Measurements from ENCODE around the gene NR6A1.

- TF ChIP-seq CTCF (conservative IDR thresholded peaks at IDR 0.05; ENCODE audit: low read depth in 2 of 2) (no peak), EZH2phosphoT487 (IDR thresholded peaks at IDR 0.05; ENCODE audit: unreplicated experiment) (no peak)
Measured at GRCh38 chr9:124576751-124577150, 194.4 kb downstream of the NR6A1 start.
